HG02973 (cell line): ENCODE results near the gene PTGFRN.

Experiments
- ATAC-seq: cut with Tn5 transposase; IDR thresholded peaks from one replicate; pipeline ENCODE4 v1.9.1; 2021; ENCODE audit warnings: moderate library complexity; ENCODE audit not compliant: unreplicated experiment

The PTGFRN gene

GRCh38 chr1:116991918-116992317 is 82.2 kb downstream of the PTGFRN start:
- no peak for ATAC-seq

- ATAC-seq, result no peak
Measured at GRCh38 chr1:116993286-116993685, 83.6 kb downstream of the PTGFRN start.

- no peak for ATAC-seq
Measured at GRCh38 chr1:116994411-116994810, 84.7 kb downstream of the PTGFRN start.

- ATAC-seq, result no peak
Measured at GRCh38 chr1:116997066-116997465, 87.3 kb downstream of the PTGFRN start.

GRCh38 chr1:116997636-116998035 is 87.9 kb downstream of the PTGFRN start:
- ATAC-seq, result no peak

GRCh38 chr1:116999596-116999995 is 89.9 kb downstream of the PTGFRN start:
- ATAC-seq, result no peak

GRCh38 chr1:117000142-117000541 is 90.4 kb downstream of the PTGFRN start:
- ATAC-seq, result no peak

- peak; percentile 88 for ATAC-seq
Measured at GRCh38 chr1:117001254-117001927, 91.7 kb downstream of the PTGFRN start, which contains the start of gene CD101. CD101 (plus strand) TSS chr1:117001760; CDS start chr1:117001818, 58 bp downstream.

GRCh38 chr1:117003223-117003875 is 93.6 kb downstream of the PTGFRN start:
- no peak for ATAC-seq

- ATAC-seq, result no peak
Measured at GRCh38 chr1:117007719-117008013, 98.0 kb downstream of the PTGFRN start.

GRCh38 chr1:117008656-117009055 is 98.9 kb downstream of the PTGFRN start:
- ATAC-seq, result no peak

- ATAC-seq, result no peak
Measured at GRCh38 chr1:117009132-117009531, 99.4 kb downstream of the PTGFRN start.

- no peak for ATAC-seq
Measured at GRCh38 chr1:117010310-117010969, 100.7 kb downstream of the PTGFRN start.

GRCh38 chr1:117011334-117011733 is 101.6 kb downstream of the PTGFRN start:
- ATAC-seq, result no peak

- ATAC-seq, result no peak
Measured at GRCh38 chr1:117013309-117013858, 103.7 kb downstream of the PTGFRN start.

GRCh38 chr1:117014209-117014608 is 104.5 kb downstream of the PTGFRN start:
- ATAC-seq, result no peak

- no peak for ATAC-seq
Measured at GRCh38 chr1:117015724-117016123, 106.0 kb downstream of the PTGFRN start.

- ATAC-seq, result no peak
Measured at GRCh38 chr1:117017062-117017461, 107.3 kb downstream of the PTGFRN start.

GRCh38 chr1:117017648-117018047 is 107.9 kb downstream of the PTGFRN start:
- no peak for ATAC-seq

GRCh38 chr1:117020526-117021156 is 110.9 kb downstream of the PTGFRN start:
- ATAC-seq, result no peak

- no peak for ATAC-seq
Measured at GRCh38 chr1:117022114-117022513, 112.4 kb downstream of the PTGFRN start.
